K562 (cell line): Measurements from ENCODE around the gene TTC9B. TPM values are rescaled to one million over a fixed set of nuclear protein-coding genes. Genes with fewer than 3 reads are reported as not detected.

Experiments
- ATAC-seq: fragments of 200-7000 bp; cut with Tn5 transposase; 3 replicates; pipeline ENCODE4 v1.9.1; 2020; ENCODE audit warnings: moderate library complexity
- BruUV-seq: library from RNA; stranded (reverse); fragments of 400-500 nt; replicated peaks from 2 replicates; lab custom pipeline; 2021; lab: Mats Ljungman, UMichigan
- CTCF ChIA-PET: fragments of 300-600 bp; formaldehyde crosslinking; extraction: SDS; loops from one replicate; lab custom pipeline; 2021; ENCODE audit warnings: low intra/inter-chr PET ratio; lab: Yijun Ruan, JAX
- POLR2A ChIA-PET: fragments of 300-600, 350-650 bp; sonication (Branson Sonifier 250); formaldehyde crosslinking; extraction: SDS; loops from one replicate; lab custom pipeline; 2021; ENCODE audit warnings: antibody characterized with exemption, inconsistent platforms; lab: Yijun Ruan, JAX
- DNase-seq, 4 experiments: peaks; one replicate each; pipeline versions ENCODE4 v3.0.0 to v3.0.0-alpha.2; 2011 to 2018; ENCODE audit warnings: low spot score in 3 of 4, mixed read lengths in 3 of 4; ENCODE audit errors: extremely low read depth in 1 of 4
- FAIRE-seq: peaks from 2 replicates; lab custom pipeline; 2011; peaks lifted over from hg19 to GRCh38; lab: Jason Lieb, UNC
- H2AFZ ChIP-seq: 2 replicates; pipeline ENCODE4 v1.6.0; 2011; ENCODE audit warnings: low read depth, low read length, control low read depth, inconsistent platforms
- H3K27ac ChIP-seq: fragments of 200-600 bp; 3 replicates; pipeline ENCODE4 v1.8.0; 2011; ENCODE audit warnings: low read depth, mild to moderate bottlenecking, control low read depth, inconsistent platforms, low read length, moderate library complexity, mixed read lengths; ENCODE audit errors: extremely low read depth
- H3K27me3 ChIP-seq, 2 experiments: fragments of 300-600 bp in 1 of 2; 2 replicates in 1 of 2; 3 replicates in 1 of 2; pipeline versions ENCODE4 v1.6.0 to v1.8.0; 2011; ENCODE audit warnings: inconsistent platforms in 2 of 2, low read length in 2 of 2, mild to moderate bottlenecking in 1 of 2, mixed read lengths in 1 of 2, moderate library complexity in 1 of 2; ENCODE audit not compliant: control insufficient read depth in 2 of 2, insufficient read depth in 2 of 2
- H3K36me3 ChIP-seq: fragments of 300-600 bp; 3 replicates; pipeline ENCODE4 v1.8.0; 2011; ENCODE audit warnings: mild to moderate bottlenecking, low read length, inconsistent platforms; ENCODE audit not compliant: control insufficient read depth, insufficient read depth
- H3K4me1 ChIP-seq, 2 experiments: fragments of 200-600 bp in 1 of 2; replicated peaks in 1 of 2; 2 replicates in 1 of 2; 3 replicates in 1 of 2; pipeline versions ENCODE4 v1.5.1 to v1.8.0; 2011; ENCODE audit warnings: inconsistent platforms in 2 of 2, low read length in 2 of 2, mild to moderate bottlenecking in 1 of 2, mixed read lengths in 1 of 2, moderate library complexity in 1 of 2; ENCODE audit not compliant: control insufficient read depth in 2 of 2, insufficient read depth in 2 of 2
- H3K4me2 ChIP-seq: 2 replicates; pipeline ENCODE4 v1.6.1; 2011; ENCODE audit warnings: low read length, control low read depth, inconsistent platforms, mixed read lengths; ENCODE audit not compliant: insufficient read depth
- H3K4me3 ChIP-seq: fragments of 200-600 bp; sonication (generic), shearing (Covaris generic); 2 replicates; pipeline ENCODE4 v1.5.1; 2016; ENCODE audit warnings: control low read depth, inconsistent platforms
- H3K79me2 ChIP-seq: fragments of 200-600 bp; 3 replicates; pipeline ENCODE4 v1.8.0; 2011; ENCODE audit warnings: low read length, inconsistent platforms; ENCODE audit not compliant: control insufficient read depth, insufficient read depth
- H3K9ac ChIP-seq, 2 experiments: 2 replicates each; pipeline versions ENCODE4 v1.6.0 to v1.6.1; 2011; ENCODE audit warnings: low read depth in 2 of 2, low read length in 2 of 2, control low read depth in 1 of 2, inconsistent platforms in 1 of 2, mild to moderate bottlenecking in 1 of 2, mixed read lengths in 1 of 2; ENCODE audit not compliant: insufficient read depth in 1 of 2
- H3K9me1 ChIP-seq: one replicate; pipeline ENCODE4 v1.6.0; 2011; ENCODE audit warnings: inconsistent platforms, mild to moderate bottlenecking, low read length, moderate library complexity; ENCODE audit not compliant: control insufficient read depth, insufficient read depth
- H3K9me3 ChIP-seq: replicated peaks from 2 replicates; pipeline ENCODE4 v1.5.1; 2011; ENCODE audit warnings: low read depth, low read length, inconsistent platforms; ENCODE audit not compliant: control insufficient read depth, insufficient read depth
- H4K20me1 ChIP-seq: replicated peaks from 2 replicates; pipeline ENCODE4 v1.6.1; 2011; ENCODE audit warnings: low read length, inconsistent platforms, mixed read lengths; ENCODE audit not compliant: control insufficient read depth, insufficient read depth
- KHSRP ChIP-seq: fragments of 450-650 bp; IDR thresholded peaks from 2 replicates; pipeline ENCODE4 v1.6.1; 2017
- NFYB ChIP-seq: IDR thresholded peaks from 2 replicates; pipeline ENCODE4 v1.6.1; 2011; ENCODE audit warnings: mild to moderate bottlenecking, moderate library complexity; ENCODE audit not compliant: insufficient read length; ENCODE audit errors: extremely low read depth
- NONO ChIP-seq, 2 experiments: fragments of 200-400 bp in 1 of 2; fragments of 450-650 bp in 1 of 2; formaldehyde crosslinking in 1 of 2; IDR thresholded peaks; 2 replicates each; pipeline ENCODE4 v1.6.1; 2017; ENCODE audit warnings: low read depth in 2 of 2, mild to moderate bottlenecking in 2 of 2, moderate library complexity in 2 of 2, low read length in 1 of 2
- NR1H2 ChIP-seq: sonication (generic); formaldehyde crosslinking; IDR thresholded peaks from 2 replicates; pipeline ENCODE4 v1.4.0; 2020; ENCODE audit warnings: mild to moderate bottlenecking, missing genetic modification reagents
- PHF21A ChIP-seq: fragments of 450-650 bp; IDR thresholded peaks from 2 replicates; pipeline ENCODE4 v1.6.1; 2017; ENCODE audit warnings: low read depth, borderline replicate concordance
- PHF8 ChIP-seq: fragments of 200-600 bp; sonication (generic); IDR thresholded peaks from 2 replicates; pipeline ENCODE4 v1.6.1; 2012; ENCODE audit warnings: mixed run types, mild to moderate bottlenecking, inconsistent platforms, low read length, moderate library complexity, borderline replicate concordance
- THAP12 ChIP-seq: fragments of 250-450 bp; sonication (Bioruptor Pico); IDR thresholded peaks from 2 replicates; pipeline ENCODE4 v1.9.0; 2021; ENCODE audit warnings: mild to moderate bottlenecking, inconsistent platforms
- YY1 ChIP-seq, 3 experiments: IDR thresholded peaks; 2 replicates each; pipeline ENCODE4 v1.6.1; 2011; ENCODE audit warnings: low read length in 2 of 3, mild to moderate bottlenecking in 2 of 3, moderate library complexity in 2 of 3, borderline replicate concordance in 1 of 3, control low read depth in 1 of 3, low read depth in 1 of 3; ENCODE audit not compliant: insufficient read depth in 3 of 3, insufficient replicate concordance in 2 of 3, control insufficient read depth in 1 of 3, insufficient read length in 1 of 3; ENCODE audit errors: extremely low read depth in 1 of 3
- ZNF224 ChIP-seq: sonication (generic); formaldehyde crosslinking; IDR thresholded peaks from 2 replicates; pipeline ENCODE4 v1.8.0; 2022; ENCODE audit warnings: mild to moderate bottlenecking, missing genetic modification reagents
- ZNF407 ChIP-seq: fragments of 450-650 bp; IDR thresholded peaks from 2 replicates; pipeline ENCODE4 v1.6.1; 2016; ENCODE audit warnings: low read depth
- ZNF79 ChIP-seq: fragments of 250-450 bp; sonication (Bioruptor Pico); IDR thresholded peaks from 2 replicates; pipeline ENCODE4 v1.4.0; 2020; ENCODE audit warnings: low read depth, mild to moderate bottlenecking, moderate library complexity
- WGBS: fragments of 100-300 bp; shearing (Covaris generic); methylation state at CpG from one replicate; pipeline ENCODE4 v1.1.6; 2016; ENCODE audit warnings: low coverage, mixed read lengths; ENCODE audit not compliant: insufficient coverage; ENCODE audit errors: missing lambda C conversion rate; 5-methylcytosine and 5-hydroxymethylcytosine counted together
- in situ Hi-C: fragments of 300-500 bp; cut with MboI; formaldehyde crosslinking; loops from 4 replicates; pipeline ENCODE4 v1.15.0; 2018; ENCODE audit warnings: inconsistent platforms, mixed read lengths
- intact Hi-C: fragments of 100-400 bp; cut with micrococcal nuclease; formaldehyde crosslinking; loops from 2 replicates; pipeline ENCODE4 v1.14.2; 2022
- polyA plus RNA-seq, 8 experiments: library from polyadenylated mRNA; depleted of rRNA in 4 of 8; stranded (reverse) in 5 of 8; unstranded in 3 of 8; fragments of >200 nt; fragmentation: Nextera tagmentation in 2 of 8; fragmentation: Illumina TruSeq in 1 of 8; extraction: Ambion mirVana in 2 of 8; extraction: Trizol in 1 of 8; gene quantifications; 2 replicates each; pipeline versions ENCODE4 v1.2.1 to v1.2.3, GENCODE V29; 2011 to 2014; ENCODE audit warnings: inconsistent platforms in 1 of 8, missing spikeins in 1 of 8
- total RNA-seq, 7 experiments: library from RNA; depleted of rRNA in 6 of 7; stranded (reverse); fragments of >200 nt in 6 of 7; fragmentation: Illumina TruSeq in 2 of 7; extraction: Trizol in 2 of 7; gene quantifications; 2 replicates each; pipeline versions ENCODE4 v1.2.1 to v1.2.3, GENCODE V29; 2011 to 2021; ENCODE audit warnings: low replicate concordance in 1 of 7

The TTC9B gene
- total and polyA plus RNA-seq, 9 of the 15 experiments (the other 6 are each of a cell fraction or from before 2014, with no cell fraction given): 0.06 to 0.14 TPM; not detected in 7

- no peak for FAIRE-seq
- no TSS peak for BruUV-seq
- Histone ChIP-seq H3K27ac (no peak overlapping the region), H3K79me2 (no peaks in the 10 kb centered on the region), H3K27me3 (peaks cover 0 to 6% of the 10 kb centered on the region in 2 experiments; a peak in 2 of 5 replicates), H4K20me1 (no peaks in the 10 kb centered on the region), H3K9me1 (no peaks in the 10 kb centered on the region), H3K4me3 (no peak overlapping the region), H3K4me1 (peaks cover 4 to 13% of the 10 kb centered on the region in 2 experiments; a peak in 4 of 5 replicates), H2AFZ (no peak overlapping the region), H3K4me2 (no peak overlapping the region), H3K36me3 (no peaks in the 10 kb centered on the region), H3K9me3 (no peaks in the 10 kb centered on the region; the same call in 1 of the 2 replicates), H3K9ac (no peak overlapping the region)
- intact Hi-C loops: no loop called here
- ChIA-PET CTCF (no interaction called here), POLR2A (no interaction called here)
- no peak for DNase-seq
- 22% methylated on average over 4 of the region's 4 CpGs for WGBS
- no peak for ATAC-seq
- in situ Hi-C loops: no loop called here
- no peak for TF ChIP-seq ZNF79
- TF ChIP-seq YY1 (IDR thresholded peaks at IDR 0.05; ENCODE audit: borderline replicate concordance in 1 of 3, control insufficient read depth in 1 of 3, extremely low read depth in 1 of 3, insufficient read depth in 3 of 3, insufficient read length in 1 of 3, insufficient replicate concordance in 2 of 3, low read depth in 1 of 3, low read length in 2 of 3): no peak
- no peak for TF ChIP-seq NFYB
- no peak for TF ChIP-seq PHF21A
- no peak for TF ChIP-seq KHSRP
- no peak for TF ChIP-seq ZNF407
- no peak for TF ChIP-seq PHF8
- no peak for TF ChIP-seq NONO (IDR thresholded peaks at IDR 0.05; ENCODE audit: low read depth in 2 of 2, low read length in 1 of 2)
- no peak for TF ChIP-seq ZNF224 (CRISPR knock-in tag)
- no peak for TF ChIP-seq THAP12 (CRISPR knock-in tag)
- no peak for TF ChIP-seq NR1H2 (CRISPR knock-in tag)
Measured at GRCh38 chr19:40174092-40174491, 44.1 kb downstream of the TTC9B start.
